Measurements from ENCODE around the gene SERTM1.

Gene SERTM1

DNA sequence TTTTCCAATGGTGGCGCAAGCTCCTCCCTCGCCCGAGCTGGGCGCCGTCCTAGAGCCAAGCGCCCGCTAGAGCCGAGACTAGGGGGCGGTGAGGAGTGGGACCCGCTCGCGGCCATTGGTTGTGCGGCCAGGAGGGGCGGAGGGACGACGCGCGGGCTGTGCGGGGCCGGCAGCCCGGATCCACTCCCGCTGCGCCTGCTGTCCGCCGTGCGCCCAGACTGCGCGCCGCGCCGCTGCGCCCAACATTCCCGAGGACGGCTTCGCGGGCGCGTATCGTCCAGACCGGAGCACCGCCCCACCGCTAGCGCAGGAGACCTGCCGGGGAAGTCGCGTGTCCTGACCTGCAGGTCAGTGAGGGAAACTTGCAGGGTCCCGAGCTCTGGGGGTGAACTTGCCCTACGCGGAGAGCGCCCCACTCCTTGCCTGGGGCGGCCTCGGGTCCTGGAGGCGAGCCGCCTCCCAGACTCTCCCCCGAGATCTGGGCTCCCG lies at the start of gene SERTM1:
Gene SERTM1 (plus strand): TSS at position 183 of the 489 bp plus-strand sequence. CDS start 21,059 bp downstream, outside the sequence.
- no peak for DNase-seq (ENCODE audit: extremely low read depth in 1 of 2, low read depth in 1 of 2)

DNA sequence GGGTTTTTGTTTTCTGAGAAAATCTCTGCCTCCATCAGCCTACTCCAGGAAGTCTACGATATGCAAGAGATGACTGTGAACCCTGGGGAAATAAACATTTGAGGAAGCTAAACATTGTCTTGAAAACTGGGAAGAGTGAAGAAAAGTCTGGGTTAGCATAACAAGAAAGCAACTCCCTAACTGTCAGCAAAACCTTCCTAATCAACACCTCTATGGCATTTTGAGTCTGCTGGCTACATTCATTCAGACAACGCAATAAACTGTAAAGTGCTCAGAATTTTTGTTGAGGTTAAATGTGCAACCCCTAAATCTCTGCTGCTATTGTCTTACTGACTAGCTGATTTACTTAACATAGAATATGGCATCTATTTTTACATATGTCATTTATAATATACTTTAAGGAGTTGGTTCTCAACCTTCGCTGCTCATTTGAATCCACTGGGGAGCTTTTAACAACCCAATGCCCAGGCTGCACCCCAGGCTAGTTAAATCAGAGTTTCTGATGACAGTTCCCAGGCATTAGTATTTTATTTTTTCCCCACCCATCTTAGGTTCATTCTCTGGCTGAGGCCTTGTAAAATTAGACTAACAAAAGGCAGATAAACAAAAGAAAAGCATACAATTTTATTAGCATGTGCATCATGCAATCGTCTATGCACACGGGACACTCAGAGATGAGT lies 45.3 kb upstream of the SERTM1 start:
- no peak for DNase-seq (ENCODE audit: extremely low read depth in 1 of 2, low read depth in 1 of 2)

DNA sequence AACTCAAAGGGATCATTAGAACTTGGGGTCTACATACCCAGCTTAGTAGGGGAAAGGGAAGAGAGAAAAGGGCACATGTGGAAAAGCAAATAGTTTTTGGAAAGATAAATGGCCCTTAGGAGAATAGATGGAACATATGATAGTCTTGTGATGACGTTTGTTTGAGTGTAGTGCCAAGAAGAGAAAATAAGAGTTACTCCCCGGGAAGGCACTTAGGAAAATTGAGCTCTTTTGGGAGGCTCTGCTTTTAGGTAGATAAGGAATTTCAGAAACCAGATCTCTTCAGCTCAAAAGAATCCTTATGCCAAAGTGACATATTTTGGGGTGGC lies 44.8 kb upstream of the SERTM1 start:
- DNase-seq (ENCODE audit: extremely low read depth in 1 of 2, low read depth in 1 of 2) = no peak

DNA sequence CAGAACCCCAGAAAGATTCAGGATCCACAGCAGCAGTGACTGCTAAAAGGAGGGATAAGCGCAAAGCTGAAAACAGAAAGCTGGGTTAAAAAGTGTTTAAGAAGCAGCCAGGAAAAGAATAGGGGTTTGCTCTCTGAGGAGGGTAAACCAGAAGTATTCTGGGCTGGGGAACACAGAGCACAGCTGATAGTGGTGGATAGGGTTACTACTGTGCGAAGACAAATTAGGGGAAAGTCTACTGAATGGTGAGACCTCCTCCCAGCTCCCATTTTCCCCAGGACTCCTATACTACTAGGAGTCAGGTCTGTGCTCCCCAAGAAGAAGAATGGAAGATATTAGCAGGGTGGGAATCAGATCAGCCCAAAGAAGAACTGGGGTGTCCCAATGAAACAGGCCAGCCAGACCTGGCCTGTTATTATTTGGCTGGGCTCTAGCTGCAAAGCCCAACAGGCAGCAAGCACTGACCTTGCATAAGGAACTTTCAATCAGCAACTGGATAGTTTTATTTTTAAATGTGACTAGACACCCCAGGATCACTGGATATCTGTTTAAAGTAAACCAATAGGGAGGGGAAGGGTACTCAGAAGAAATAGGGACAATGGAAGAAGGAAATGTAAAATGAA lies 43.5 kb upstream of the SERTM1 start:
- DNase-seq (ENCODE audit: extremely low read depth in 1 of 2, low read depth in 1 of 2) = no peak

DNA sequence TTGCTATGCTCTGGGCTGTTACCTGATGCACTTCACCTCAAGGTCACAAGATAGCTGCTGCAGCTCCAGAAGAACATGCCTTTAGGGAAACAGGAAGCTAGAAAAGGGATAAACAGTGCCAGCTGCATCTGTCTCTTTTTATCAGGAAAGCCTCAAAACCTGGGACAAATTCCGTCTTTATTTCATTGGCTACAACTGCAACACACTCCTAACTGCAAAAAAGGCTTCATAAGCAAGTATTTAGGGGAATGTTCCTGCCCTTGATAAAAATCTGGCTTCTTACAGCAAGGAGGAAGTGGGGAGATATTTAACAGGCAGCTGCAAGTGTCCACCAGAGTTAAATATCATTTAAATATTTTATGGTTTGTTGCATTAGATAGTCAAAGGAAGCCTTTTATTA lies 34.2 kb upstream of the SERTM1 start:
- DNase-seq (ENCODE audit: extremely low read depth in 1 of 2, low read depth in 1 of 2) = no peak

DNA sequence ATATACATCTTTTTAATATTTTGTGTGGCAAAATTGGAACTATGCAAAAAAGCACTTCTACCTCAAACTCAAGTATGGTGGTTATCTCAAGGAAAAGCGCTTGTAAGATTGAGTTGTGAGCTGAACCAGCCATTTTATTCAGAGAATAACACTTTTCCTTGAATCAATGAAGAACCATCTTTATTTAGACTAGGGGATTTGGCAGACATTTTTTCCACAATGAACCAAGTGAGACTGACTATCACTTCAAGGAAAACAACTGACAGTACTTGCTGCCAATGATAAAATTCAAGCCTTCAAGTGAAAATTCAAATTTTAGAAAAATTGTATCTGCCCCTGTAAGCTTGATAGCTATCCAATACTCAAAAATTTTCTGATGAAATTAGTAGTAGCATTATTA lies 23.2 kb upstream of the SERTM1 start:
- no peak for DNase-seq (ENCODE audit: extremely low read depth in 1 of 2, low read depth in 1 of 2)

DNA sequence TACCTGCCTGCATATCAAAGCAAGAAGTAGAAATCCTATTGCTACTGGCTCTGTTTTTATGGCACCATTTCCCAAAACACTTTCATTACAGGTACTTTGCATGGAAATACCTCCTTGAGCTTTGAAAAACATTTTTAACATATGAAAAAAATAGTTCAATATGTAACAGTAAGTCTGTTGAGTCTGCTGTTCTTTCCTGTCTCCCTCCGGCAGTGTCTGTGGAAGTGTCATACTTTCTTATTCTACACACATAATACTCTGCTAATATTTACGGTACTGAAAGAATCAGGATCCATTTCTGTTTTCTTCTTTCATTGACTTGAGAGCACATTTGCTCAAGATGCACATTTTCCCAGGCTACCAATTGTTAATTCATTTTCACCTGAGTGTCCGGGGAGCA lies 8.2 kb upstream of the SERTM1 start:
- DNase-seq (ENCODE audit: extremely low read depth in 1 of 2, low read depth in 1 of 2) = no peak

DNA sequence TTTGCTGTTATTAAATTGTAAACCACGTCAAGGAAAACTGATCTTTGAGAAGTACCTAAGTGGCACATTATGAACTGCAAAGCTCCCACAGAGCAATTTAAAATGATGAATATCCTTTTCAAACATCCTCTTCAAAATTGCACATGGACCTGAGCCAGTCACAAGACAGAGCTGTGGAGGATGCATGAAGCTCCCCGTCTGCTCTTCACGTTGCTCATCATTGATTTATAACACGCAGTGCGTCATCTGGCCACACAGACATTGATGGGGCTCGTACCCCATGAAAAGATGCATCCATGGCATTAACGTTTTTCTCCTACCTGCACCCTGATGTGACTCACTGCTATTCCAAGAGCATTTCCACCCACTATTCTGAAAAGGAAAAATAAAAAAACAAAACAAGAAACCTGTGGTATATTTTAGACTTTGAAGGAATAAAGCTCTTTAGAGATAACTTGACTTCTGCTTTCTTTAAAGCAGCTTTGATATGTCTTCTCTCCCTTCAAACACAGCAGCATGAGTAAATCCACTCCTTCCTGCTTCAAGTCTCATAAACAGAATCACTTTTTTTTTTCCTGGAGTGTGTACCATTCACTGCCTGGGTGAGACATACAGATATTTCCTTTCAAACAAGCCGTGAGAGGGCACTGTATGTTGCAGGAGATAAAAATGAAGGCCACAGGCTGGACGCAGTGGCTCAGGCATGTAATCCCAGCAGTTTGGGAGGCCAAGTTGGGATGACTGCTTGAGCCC lies 7.2 kb upstream of the SERTM1 start:
- no peak for DNase-seq (ENCODE audit: extremely low read depth in 1 of 2, low read depth in 1 of 2)

DNA sequence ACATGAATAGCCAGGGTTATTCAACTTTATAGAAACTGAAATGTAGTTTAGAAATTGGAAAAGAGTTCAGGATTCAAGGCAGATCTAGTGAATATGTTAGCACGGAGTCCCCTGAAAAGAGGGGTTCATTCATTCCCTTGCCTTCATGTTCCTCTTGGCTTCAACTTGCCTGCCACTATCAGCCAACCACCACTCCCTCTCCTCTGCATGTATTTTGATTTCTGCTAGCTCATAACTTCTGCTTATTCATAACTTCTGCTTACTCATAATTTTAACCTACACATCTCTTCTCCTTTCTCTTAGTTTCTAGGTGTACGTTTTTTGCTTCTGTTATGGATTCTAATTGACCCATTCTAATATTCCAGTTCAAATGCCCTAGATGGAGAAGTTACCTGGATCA lies 5.5 kb upstream of the SERTM1 start:
- DNase-seq (ENCODE audit: extremely low read depth in 1 of 2, low read depth in 1 of 2) = no peak

DNA sequence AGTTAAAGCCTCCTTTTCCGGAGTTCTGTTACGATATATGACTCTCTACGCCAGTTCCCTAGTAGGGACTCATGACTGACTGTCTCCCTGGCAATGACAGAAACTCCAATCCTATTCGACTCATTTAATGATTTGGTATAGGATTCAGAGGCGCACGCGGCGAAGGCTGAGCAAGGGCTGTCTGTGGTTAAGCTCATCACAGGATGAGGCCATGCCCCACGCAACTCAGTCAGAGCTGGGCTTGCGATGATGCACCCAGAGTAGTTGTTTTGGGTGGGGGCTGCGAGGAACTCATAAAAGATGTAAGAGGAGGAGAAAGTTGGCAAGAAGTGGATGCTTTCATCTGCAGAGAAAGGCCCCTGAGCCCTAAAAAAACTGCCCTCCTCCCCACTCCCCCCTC lies 468 bp upstream of the SERTM1 start:
- no peak for DNase-seq (ENCODE audit: extremely low read depth in 1 of 2, low read depth in 1 of 2)

DNA sequence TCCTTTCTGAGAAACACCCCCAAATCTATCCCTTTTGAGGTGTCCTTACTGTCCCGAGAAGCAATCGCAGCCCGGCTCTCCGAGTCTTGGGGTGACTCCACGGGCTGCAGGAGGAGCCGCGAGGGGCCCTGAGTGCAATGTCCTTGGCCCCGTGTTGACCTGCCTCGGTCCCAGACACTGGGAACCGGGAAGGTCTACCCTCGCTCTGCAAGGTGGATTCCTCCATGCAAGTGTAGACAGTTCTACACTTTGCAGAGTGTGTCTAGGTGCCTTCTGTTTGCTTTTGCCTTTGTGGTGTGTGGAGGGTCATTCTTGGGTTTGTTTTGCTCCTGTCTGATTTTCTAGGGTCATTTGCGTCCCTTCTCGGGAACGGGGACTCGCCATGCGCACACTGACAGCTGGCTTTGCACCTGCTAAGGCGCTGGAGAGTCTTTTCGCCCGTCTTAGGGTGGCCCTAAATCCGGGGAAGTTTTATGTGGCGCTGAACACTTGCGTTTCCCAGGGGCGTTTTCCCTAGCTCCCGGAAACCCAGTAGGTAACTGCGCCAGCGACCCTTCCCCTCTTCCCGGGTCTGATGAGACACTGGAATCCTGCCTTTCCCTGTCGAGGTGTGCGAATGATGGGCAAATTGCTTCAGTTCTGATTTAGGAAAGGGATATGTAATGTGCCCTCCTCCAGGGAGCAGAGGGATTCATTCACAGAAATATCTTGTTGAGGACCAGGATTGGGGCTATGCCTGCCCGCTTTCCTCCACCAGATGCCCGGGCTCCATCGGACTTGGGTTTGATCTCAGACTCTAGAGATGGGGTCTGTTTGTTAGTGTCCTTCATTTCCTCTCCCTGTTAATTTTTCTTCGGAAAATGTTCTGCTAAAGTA lies 755 bp downstream of the SERTM1 start:
- DNase-seq (ENCODE audit: extremely low read depth in 1 of 2, low read depth in 1 of 2) = no peak

DNA sequence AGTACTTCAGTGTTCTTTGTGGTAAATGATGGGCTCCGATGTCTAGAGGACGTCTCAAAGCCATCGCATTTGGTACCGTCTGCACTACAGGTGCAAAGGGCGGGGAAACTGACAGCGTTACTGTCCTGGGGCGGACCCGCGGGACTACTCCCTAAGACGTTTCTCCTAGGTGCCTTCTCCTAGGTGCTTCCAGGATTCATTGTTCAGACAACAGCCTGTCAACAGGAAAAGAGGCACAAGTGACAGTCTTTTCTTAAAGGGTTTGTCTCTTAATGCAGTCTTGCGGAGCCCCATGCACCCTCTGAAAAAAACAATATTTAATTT lies 1.4 kb downstream of the SERTM1 start:
- no peak for DNase-seq (ENCODE audit: extremely low read depth in 1 of 2, low read depth in 1 of 2)

DNA sequence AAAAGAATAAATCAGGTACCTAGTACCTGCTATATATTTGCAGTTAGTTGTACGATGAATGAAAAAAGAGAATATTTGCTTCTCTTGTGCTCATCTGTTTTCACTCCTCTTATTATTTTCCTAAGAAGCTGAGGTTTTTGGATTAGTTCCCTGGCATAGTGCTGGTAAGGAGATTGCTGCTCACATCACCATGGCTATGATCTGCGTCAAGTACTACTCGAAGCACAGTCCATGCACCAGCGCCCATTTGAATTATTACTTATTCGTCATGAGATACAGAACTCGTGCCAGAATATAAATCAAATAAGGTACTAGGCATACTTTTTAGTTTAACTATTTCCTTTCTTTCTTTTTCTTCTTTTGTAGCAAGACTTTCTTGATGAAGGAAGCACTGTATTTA lies 7.1 kb downstream of the SERTM1 start:
- no peak for DNase-seq (ENCODE audit: extremely low read depth in 1 of 2, low read depth in 1 of 2)

DNA sequence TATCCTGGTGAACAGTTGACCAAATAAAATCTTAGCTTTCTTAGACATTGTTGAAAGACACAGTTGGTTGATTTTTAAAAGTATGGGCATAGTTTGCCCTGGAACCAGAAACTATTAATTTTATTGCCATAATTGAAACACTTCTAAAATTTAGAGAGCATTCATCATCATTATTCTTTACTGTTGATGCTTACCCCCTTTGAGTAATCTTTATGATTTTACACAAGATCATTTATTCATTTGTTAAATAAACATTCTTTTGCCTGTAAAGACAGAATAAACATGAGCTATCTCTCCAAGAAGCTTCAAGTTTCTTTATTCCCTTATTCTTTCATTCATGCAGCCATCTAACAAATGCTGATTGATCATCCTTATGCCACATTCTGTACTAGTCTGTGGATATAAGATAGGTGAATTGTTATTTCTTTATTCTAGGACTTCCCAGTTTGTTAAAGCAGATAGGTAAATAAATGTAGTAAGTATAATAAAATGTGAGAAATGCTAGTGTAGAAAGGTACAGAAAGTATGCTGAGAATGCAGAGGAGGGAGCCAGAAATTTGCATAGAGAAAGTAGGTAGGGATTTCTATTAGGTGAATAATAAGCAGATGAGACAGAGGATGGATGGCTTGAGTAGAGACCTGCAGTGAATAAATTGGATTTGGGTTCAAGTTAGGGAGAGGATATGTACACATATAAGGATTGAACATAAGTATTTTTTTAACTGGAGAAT lies 8.2 kb downstream of the SERTM1 start:
- no peak for DNase-seq (ENCODE audit: extremely low read depth in 1 of 2, low read depth in 1 of 2)

DNA sequence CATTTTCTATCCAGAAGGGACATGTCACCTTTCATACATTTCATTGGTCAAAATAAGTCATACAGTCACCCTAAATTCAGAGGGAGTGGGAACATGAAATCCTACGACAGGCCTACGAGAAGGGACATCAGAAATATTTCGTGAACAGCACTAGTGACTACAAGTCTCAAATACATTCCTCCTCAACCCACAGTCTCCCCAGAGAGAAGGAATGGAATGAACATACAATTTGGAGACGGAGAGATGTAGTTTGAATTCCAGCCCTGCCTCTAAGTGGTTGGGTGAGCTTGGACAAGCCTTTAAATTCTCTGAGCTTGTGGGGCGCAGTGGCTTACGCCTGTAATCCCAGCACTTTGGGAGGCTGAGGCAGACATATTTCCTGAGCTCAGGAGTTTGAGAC lies 9.9 kb downstream of the SERTM1 start:
- DNase-seq (ENCODE audit: extremely low read depth in 1 of 2, low read depth in 1 of 2) = no peak

DNA sequence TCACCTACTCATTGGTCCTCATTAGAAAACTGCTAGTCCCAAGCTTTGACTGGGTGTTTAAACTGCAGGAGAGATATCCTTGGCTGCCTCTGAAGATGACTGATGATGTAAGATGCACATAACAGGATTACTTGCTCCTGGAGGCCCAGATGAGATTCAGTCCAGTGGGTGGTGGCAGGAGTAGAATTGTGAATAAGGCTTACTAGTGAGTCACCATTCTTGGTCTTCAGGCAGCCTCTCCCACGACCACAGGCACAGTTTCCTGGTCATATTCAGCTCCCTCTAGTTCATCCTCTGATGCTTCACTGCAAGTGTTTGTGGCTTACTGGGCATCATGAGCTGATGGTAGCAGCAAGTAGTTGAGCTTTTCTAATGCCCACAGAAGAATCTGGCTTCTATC lies 12.1 kb downstream of the SERTM1 start:
- DNase-seq (ENCODE audit: extremely low read depth in 1 of 2, low read depth in 1 of 2) = no peak

DNA sequence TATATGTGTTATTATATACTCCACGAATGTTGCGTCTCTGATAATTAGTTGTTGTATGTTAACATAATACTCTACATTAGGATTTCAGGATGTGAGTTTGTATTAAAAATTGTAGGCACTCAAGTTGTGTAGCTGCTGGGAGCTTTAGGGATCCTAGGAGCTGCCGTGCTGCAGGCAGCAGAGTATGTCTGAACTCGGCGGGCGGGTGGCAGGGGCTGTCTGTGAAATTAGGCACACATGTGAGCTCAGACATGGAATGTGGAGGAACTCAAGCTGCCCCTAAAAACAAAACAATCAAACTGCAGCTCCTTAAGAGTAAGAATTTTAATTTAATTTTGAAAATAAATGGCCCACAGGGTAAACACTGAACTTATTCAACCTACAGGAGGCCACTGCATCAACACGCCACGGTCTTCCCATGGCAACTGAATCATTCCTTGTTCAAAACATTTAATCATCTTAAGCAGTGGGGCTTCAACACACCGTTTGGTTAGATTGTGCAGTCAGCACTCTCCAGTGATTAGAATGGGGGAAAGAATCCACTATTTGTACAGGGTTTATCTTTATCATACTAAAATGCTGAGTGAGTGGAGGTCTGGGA lies 22.7 kb downstream of the SERTM1 start:
- DNase-seq (ENCODE audit: extremely low read depth in 1 of 2, low read depth in 1 of 2) = no peak

DNA sequence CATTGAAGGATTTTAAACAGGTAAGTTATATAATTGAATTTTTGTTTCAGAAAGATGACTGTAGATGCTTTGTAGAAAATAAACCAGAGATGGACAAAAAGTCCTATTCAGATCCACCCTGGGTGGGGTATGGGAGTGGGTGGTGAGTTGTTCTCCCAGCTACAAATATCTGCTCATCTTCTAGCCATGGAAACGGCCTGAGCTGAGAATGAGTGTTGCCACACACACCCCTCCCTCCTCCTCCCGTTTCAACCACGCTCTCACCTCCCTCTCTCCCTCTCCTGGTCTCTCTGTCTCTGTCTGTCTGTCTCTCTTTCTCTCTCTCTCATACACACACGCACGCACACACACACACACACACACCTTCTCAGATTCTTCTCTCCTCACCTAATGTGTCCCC lies 26.4 kb downstream of the SERTM1 start:
- DNase-seq (ENCODE audit: extremely low read depth in 1 of 2, low read depth in 1 of 2) = no peak

DNA sequence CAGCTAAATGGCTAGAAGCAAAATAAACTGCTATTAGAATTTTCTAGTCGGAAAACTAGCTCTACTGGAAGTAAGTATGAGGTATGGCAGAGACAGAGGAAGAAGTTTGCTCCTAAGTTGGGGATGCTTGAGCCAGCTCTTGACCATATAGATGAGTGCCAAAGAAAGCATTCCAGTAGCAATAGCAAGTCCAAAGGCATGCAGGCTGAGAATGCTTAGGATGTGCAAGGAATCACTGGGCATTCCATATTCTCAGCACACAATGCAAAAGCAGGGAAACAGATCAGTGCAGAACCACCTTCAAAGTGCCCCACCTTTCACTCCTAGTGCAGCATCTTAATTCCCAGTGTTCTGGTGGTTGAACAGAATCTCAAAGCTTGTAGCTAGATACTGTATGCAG lies 32.9 kb downstream of the SERTM1 start:
- DNase-seq (ENCODE audit: extremely low read depth in 1 of 2, low read depth in 1 of 2) = no peak

DNA sequence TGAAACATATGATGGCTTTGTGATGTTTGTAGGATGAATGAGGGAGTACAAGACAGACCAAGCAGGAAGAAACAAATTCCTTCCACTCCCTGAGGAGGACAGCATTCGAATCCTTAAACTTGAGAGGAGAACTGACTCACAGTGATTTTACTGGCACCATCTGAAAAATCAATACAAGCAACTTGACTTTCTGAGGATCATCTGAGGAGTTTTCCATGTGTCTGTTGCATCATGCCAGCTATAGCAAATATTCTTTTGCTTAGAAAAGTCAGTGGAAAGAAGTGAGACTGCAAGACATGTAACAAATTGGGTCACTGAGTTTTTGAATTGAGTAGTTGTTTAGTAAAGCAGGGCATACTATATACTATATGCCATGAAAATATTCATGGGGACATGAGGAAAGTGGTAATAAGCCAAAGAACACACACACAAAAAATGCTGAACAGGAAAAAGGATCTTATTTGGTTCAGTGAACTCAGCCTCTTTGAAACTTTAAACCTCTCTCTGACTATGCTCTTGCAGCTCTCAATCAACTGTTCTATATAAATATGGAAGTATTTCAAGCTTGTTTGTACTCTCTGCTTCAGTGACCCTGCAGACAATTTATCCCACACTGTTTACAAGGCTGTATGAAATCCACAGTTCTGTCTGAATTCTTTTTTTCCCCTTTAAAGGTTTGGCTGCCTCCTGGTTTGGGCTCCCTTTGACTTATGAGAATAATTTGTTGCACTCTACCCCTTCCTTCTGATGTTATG lies 35.5 kb downstream of the SERTM1 start:
- DNase-seq (ENCODE audit: extremely low read depth in 1 of 2, low read depth in 1 of 2) = no peak
